Measurements from ENCODE around the gene ANKS3.

ANKS3 gene

DNA sequence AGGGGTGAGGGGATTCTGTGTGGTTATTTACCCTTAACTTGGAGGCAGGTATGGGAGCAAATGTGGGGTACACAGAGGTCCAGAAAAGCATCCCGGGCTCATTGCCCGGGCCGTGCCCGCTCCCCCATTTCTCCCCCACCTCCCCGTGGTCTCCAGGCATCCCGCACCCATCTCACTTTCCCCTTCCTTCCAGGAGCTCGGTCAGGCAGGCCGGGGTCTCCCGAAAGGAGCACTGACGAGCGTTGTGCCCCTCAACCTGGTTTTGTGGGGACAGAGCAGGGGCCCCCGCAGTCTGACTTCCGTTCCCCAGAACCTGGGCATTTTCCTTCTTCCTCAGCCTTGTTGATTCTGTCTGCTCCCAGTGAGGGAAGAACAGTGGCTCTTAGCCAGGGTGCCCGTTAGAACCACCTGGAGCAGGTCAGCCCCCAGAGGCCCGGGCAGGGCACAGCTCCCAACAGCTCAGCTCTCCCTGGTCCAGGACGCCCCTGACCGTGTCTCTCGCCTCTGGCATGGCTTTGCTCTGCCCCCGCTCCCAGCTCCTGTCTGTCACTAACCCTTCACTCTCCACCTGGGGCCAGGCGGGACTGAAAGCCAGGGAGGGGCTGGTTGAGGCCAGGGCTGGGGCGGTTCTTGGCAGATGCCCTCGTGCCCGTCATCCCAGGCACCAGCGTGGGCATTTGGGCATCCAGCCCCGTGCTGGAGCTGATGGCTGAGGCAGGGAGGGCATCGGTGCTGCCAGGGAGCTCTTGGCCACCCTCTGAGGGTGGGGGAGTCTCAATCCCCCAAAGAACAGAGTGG, 53.2 kb downstream of the ANKS3 start:
- peaks cover 56% of the 10 kb centered on the region for H3K36me3 ChIP-seq (ENCODE audit: insufficient read depth, low read length)
- no peaks in the 10 kb centered on the region for H3K9me3 ChIP-seq (ENCODE audit: insufficient read depth, low read length, severe bottlenecking)

DNA sequence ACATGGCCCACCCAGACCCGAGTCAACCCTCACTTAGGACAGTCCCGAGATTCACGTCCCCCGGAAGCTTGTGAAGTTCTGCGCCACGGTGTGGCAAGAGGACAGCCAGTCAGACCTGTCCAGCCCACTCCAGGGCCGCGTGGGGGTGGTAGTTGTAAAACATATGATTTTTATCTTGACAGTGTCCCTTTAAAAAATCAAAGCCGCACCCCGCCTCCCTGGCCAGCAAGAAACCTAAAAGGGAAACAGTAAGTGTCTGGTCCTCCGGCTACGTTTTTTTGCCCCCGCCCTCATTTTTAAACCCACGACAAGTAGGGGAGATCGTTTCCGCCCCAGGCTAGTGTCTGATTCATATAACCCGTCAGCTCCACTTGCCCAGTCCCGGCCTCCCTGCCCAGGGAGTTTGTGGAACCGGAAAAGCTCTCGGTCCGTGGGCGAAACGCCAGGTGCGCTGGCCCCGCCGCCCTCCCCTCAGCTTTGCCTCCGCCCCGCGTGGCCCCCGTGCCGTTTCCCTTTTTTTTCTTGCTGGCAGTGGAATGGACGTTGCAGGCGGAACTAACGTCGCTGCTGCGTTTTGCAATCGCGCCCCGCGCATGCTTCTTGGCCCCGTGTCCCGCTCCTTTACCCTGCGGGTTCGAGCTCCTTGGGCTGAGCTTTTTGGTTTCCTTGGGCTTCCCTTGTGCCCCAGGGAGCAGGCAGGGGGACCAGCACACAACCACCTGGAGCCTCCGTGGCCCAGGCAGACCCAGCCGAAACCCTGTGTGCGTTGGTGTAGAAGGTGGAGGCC, 54.0 kb downstream of the ANKS3 start:
- no peak for DNase-seq
- Histone ChIP-seq H3K36me3 (ENCODE audit: insufficient read depth, low read length) (peaks cover 57% of the 10 kb centered on the region), H2AFZ (ENCODE audit: low read depth, low read length) (no peak overlapping the region), H4K20me1 (ENCODE audit: insufficient read depth, low read length) (peaks cover 4% of the 10 kb centered on the region), H3K79me2 (ENCODE audit: insufficient read depth, low read length) (no peaks in the 10 kb centered on the region), H3K9ac (ENCODE audit: low read depth, low read length) (no peak overlapping the region), H3K9me3 (ENCODE audit: insufficient read depth, low read length, severe bottlenecking) (no peaks in the 10 kb centered on the region), H3K27me3 (ENCODE audit: insufficient read depth, low read length, poor library complexity) (no peaks in the 10 kb centered on the region), H3K4me1 (ENCODE audit: insufficient read depth, low read length) (no peaks in the 10 kb centered on the region), H3K4me3 (ENCODE audit: low read depth in 1 of 2, low read length in 2 of 2) (no peak overlapping the region), H3K27ac (ENCODE audit: low read length) (no peak overlapping the region), H3K4me2 (ENCODE audit: insufficient read depth, low read length) (no peak overlapping the region)
- ATAC-seq (ENCODE audit: insufficient read depth, low read depth) = no peak
- TF ChIP-seq EZH2 (IDR thresholded peaks at IDR 0.05; ENCODE audit: borderline replicate concordance, low read depth, low read length, severe bottlenecking) = no peak
- TF ChIP-seq, protein P1, sequence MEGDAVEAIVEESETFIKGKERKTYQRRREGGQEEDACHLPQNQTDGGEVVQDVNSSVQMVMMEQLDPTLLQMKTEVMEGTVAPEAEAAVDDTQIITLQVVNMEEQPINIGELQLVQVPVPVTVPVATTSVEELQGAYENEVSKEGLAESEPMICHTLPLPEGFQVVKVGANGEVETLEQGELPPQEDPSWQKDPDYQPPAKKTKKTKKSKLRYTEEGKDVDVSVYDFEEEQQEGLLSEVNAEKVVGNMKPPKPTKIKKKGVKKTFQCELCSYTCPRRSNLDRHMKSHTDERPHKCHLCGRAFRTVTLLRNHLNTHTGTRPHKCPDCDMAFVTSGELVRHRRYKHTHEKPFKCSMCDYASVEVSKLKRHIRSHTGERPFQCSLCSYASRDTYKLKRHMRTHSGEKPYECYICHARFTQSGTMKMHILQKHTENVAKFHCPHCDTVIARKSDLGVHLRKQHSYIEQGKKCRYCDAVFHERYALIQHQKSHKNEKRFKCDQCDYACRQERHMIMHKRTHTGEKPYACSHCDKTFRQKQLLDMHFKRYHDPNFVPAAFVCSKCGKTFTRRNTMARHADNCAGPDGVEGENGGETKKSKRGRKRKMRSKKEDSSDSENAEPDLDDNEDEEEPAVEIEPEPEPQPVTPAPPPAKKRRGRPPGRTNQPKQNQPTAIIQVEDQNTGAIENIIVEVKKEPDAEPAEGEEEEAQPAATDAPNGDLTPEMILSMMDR (IDR thresholded peaks at IDR 0.05; ENCODE audit: borderline replicate concordance, extremely low read depth, low read length, poor library complexity, severe bottlenecking) = no peak

More for the DNA sequence above, 53.2 kb downstream of the ANKS3 start:
- Histone ChIP-seq H3K4me2 (ENCODE audit: insufficient read depth, low read length) (no peak overlapping the region), H3K27ac (ENCODE audit: low read length) (no peak overlapping the region), H3K27me3 (ENCODE audit: insufficient read depth, low read length, poor library complexity) (no peaks in the 10 kb centered on the region), H3K9ac (ENCODE audit: low read depth, low read length) (no peak overlapping the region), H3K79me2 (ENCODE audit: insufficient read depth, low read length) (no peaks in the 10 kb centered on the region), H2AFZ (ENCODE audit: low read depth, low read length) (no peak overlapping the region), H3K4me3 (ENCODE audit: low read depth in 1 of 2, low read length in 2 of 2) (no peak overlapping the region), H4K20me1 (ENCODE audit: insufficient read depth, low read length) (peaks cover 4% of the 10 kb centered on the region), H3K4me1 (ENCODE audit: insufficient read depth, low read length) (no peaks in the 10 kb centered on the region)
- ATAC-seq (ENCODE audit: insufficient read depth, low read depth) = no peak
- no peak for TF ChIP-seq EZH2 (IDR thresholded peaks at IDR 0.05; ENCODE audit: borderline replicate concordance, low read depth, low read length, severe bottlenecking)
- TF ChIP-seq, protein P1 (IDR thresholded peaks at IDR 0.05; ENCODE audit: borderline replicate concordance, extremely low read depth, low read length, poor library complexity, severe bottlenecking) = no peak
- DNase-seq = no peak

DNA sequence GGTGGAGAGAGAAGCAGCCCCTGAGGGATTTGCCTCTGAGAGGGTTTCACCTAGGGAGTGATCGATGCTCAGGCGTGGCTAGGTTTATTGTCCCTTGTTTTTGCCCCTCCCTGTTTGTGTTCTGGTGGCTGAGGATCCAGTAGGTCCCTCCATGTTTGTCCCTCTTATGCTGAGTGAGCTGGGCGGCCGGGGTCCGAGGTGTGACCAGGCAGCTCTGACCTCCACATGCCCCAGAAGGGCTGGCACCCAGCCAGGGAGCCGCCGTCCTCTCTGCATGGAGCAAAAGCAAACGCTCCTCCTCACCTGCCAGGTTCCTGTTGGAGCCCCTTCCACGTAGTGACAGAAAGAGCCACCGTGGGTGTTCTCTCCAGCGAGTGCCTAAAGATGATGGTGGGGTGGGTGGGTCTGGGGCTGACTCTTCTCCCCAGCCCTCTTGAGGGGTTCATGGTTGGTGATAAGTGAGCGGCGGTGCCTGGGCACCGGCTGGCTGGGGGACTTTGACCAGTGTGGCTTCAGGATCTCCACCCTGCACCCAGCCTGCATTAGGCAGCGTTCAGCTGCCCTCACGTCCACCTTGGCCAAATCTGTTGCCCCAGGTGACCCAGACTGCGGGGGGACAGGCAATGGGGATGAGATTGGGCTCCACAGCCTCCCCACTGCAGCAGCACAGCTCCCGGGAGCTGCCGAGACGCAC, 54.8 kb downstream of the ANKS3 start:
- TF ChIP-seq, protein P1 (IDR thresholded peaks at IDR 0.05; ENCODE audit: borderline replicate concordance, extremely low read depth, low read length, poor library complexity, severe bottlenecking) = no peak
- no peak for TF ChIP-seq EZH2 (IDR thresholded peaks at IDR 0.05; ENCODE audit: borderline replicate concordance, low read depth, low read length, severe bottlenecking)
- Histone ChIP-seq H4K20me1 (ENCODE audit: insufficient read depth, low read length) (peaks cover 4% of the 10 kb centered on the region), H3K4me3 (ENCODE audit: low read depth in 1 of 2, low read length in 2 of 2) (no peak overlapping the region), H3K36me3 (ENCODE audit: insufficient read depth, low read length) (peaks cover 52% of the 10 kb centered on the region), H2AFZ (ENCODE audit: low read depth, low read length) (no peak overlapping the region), H3K9me3 (ENCODE audit: insufficient read depth, low read length, severe bottlenecking) (no peaks in the 10 kb centered on the region), H3K27me3 (ENCODE audit: insufficient read depth, low read length, poor library complexity) (no peaks in the 10 kb centered on the region), H3K4me2 (ENCODE audit: insufficient read depth, low read length) (no peak overlapping the region), H3K4me1 (ENCODE audit: insufficient read depth, low read length) (no peaks in the 10 kb centered on the region), H3K27ac (ENCODE audit: low read length) (no peak overlapping the region), H3K9ac (ENCODE audit: low read depth, low read length) (no peak overlapping the region), H3K79me2 (ENCODE audit: insufficient read depth, low read length) (no peaks in the 10 kb centered on the region)
- DNase-seq = no peak
- ATAC-seq (ENCODE audit: insufficient read depth, low read depth) = no peak

All from DND-41 (cell line).